ENCODE measurements around the gene RASGRP2. TPM values are rescaled to one million over a fixed set of nuclear protein-coding genes. Genes with fewer than 3 reads are reported as not detected.

RASGRP2 gene
- total RNA-seq, 1 donor from 2014 or later: not detected

DNA sequence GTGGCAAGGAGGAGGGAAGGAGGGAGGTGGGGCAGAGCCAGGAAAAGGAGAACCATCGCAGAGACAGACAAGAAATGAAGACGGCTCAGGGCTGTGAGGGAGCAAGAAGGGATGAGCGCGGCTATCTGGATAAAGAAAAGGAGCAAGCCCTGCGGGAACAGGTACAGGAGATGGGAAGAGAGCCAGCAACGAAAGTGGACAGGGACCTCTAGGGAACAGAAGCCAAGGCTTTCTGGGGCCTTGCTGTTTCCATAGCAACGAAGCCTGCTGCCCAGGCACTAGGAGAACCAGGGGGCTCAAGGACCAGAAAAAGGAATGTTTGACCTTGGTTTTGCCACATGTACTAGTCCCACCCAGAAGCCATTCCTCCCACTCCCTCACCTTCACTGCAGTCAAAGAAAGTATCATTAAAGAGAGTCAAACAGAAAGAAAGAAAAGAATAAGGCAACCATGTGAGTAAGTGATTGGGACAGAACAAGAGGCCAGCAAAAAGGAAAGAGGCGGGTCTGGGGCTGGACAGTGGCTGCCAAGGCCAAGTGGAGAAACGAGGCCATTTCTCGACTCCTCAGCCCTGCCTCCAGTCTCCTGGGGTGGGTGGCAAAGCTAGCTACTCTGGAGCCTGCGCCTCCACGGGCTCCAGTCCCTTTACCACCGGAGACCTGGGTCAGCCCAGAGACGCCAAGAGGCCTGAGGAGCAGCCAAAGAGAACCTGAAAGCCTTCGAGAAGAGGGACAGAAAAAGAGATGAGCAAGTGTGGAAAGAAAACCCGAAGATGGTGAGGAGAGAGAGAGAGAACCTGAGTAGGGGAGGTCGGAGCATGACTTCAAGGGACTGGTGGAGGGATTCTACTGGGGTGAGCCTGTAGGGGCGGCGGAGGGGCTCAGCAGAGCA is 56.1 kb downstream of the RASGRP2 start:
- no peak for DNase-seq (ENCODE audit: low read depth)
- TF ChIP-seq CTCF (conservative IDR thresholded peaks at IDR 0.05; ENCODE audit: low read depth, low read length): no peak
- no peak overlapping the region for H3K4me3 ChIP-seq (ENCODE audit: low read depth, low read length)

DNA sequence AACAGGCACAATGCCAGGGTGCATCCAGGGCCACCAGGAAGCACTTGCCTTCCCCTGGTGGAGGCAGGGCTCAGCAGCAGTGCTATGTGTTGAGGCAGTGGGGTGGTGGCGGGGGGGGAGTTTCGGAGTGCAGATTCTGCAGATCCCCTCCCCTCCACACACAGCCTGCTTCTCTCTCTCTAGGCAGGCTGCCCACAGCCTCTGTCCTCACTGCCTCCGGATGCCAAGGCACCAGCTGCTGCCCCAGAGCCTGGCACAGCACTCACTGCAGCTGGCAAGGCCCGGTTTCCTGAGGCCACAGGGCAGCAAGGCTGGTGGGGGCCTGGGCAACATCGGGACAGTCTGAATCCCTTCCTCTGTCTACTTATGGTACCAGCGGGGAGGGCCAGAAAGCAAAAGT is 56.7 kb downstream of the RASGRP2 start:
- no peak for DNase-seq (ENCODE audit: low read depth)
- H3K4me3 ChIP-seq (ENCODE audit: low read depth, low read length): no peak overlapping the region
- TF ChIP-seq CTCF (conservative IDR thresholded peaks at IDR 0.05; ENCODE audit: low read depth, low read length): no peak

DNA sequence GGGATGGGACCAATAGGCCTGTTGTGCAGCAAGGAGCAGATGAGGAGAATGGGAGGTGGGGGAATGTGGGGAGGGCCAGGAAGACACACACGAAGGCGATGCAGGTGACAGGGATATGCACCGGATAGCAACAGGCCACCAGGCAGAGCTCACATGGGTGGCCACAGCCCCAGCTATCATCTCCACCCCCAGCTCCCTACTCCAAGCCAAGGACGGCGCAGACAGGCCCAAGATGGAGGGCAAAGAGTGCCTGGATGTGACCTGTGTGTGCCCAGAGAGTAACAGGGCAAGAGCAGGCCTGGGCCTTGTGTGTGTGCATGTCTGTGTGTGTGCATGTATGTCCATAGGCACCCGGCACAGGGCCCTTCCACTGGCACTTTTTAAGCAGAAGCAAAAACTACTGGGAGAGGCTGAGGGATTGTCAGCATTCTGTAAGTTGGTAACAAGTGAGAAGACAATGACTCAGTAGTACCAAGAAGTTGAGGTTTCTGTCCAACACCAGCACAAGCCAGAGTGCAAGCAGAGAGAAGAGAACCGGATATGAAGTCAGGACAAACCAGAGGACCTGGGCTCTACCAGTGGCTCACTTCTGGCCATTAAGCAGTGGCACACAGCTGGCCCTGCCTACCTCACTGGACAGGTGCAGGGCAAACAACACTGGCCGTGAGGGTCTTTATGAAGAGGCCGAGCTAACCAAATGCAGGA is 57.3 kb downstream of the RASGRP2 start:
- H3K4me3 ChIP-seq (ENCODE audit: low read depth, low read length): no peak overlapping the region
- no peak for TF ChIP-seq CTCF (conservative IDR thresholded peaks at IDR 0.05; ENCODE audit: low read depth, low read length)
- no peak for DNase-seq (ENCODE audit: low read depth)

- DNase-seq (ENCODE audit: low read depth): no peak
- no peak for TF ChIP-seq CTCF (conservative IDR thresholded peaks at IDR 0.05; ENCODE audit: low read depth, low read length)
- no peak overlapping the region for H3K4me3 ChIP-seq (ENCODE audit: low read depth, low read length)
Measured at GRCh38 chr11:64685536-64685935, 58.4 kb downstream of the RASGRP2 start.

GRCh38 chr11:64684357-64684756 is 59.6 kb downstream of the RASGRP2 start:
- no peak for TF ChIP-seq CTCF (conservative IDR thresholded peaks at IDR 0.05; ENCODE audit: low read depth, low read length)
- no peak overlapping the region for H3K4me3 ChIP-seq (ENCODE audit: low read depth, low read length)
- DNase-seq (ENCODE audit: low read depth): no peak

GRCh38 chr11:64681171-64681570 is 62.8 kb downstream of the RASGRP2 start:
- TF ChIP-seq CTCF (conservative IDR thresholded peaks at IDR 0.05; ENCODE audit: low read depth, low read length): no peak
- no peak overlapping the region for H3K4me3 ChIP-seq (ENCODE audit: low read depth, low read length)
- DNase-seq (ENCODE audit: low read depth): no peak

Measured in epithelial cell of proximal tubule (primary cell).